Measurements from ENCODE around the gene NRG3. TPM values are rescaled to one million over a fixed set of nuclear protein-coding genes. Genes with fewer than 3 reads are reported as not detected.

NRG3 gene
- total and polyA plus RNA-seq, 5 donors from 2014 or later, result not detected

GRCh38 chr10:82882722-82883121 is 1007.7 kb downstream of the NRG3 start:
- no peak overlapping the region for H3K27ac ChIP-seq (ENCODE audit: insufficient read depth, low read length, poor library complexity, severe bottlenecking)
- H3K27ac Mint-ChIP-seq, result no peak overlapping the region
- H3K9me3 ChIP-seq (ENCODE audit: control insufficient read depth in 2 of 2, low read length in 2 of 2), result no peaks in the 10 kb centered on the region
- H3K36me3 Mint-ChIP-seq, result no peaks in the 10 kb centered on the region
- no peaks in the 10 kb centered on the region for H3K36me3 ChIP-seq (ENCODE audit: control insufficient read depth, insufficient read depth, low read length)
- peaks cover 1 to 19% (median 5%) of the 10 kb centered on the region in 7 donors for H3K9me3 Mint-ChIP-seq
- no peaks in the 10 kb centered on the region for H3K4me1 ChIP-seq (ENCODE audit: control insufficient read depth, insufficient read depth, low read length, poor library complexity, severe bottlenecking)
- no peak overlapping the region for H3K4me3 Mint-ChIP-seq
- no peaks in the 10 kb centered on the region for H3K4me1 Mint-ChIP-seq
- H3K4me3 ChIP-seq (ENCODE audit: low read depth, low read length), result no peak overlapping the region
- ATAC-seq (ENCODE audit: low read depth in 2 of 2), result no peak
- no peak for DNase-seq
- no peaks in the 10 kb centered on the region for H3K27me3 ChIP-seq (ENCODE audit: control insufficient read depth, insufficient read depth, low read length)
- no peaks in the 10 kb centered on the region for H3K27me3 Mint-ChIP-seq

DNA sequence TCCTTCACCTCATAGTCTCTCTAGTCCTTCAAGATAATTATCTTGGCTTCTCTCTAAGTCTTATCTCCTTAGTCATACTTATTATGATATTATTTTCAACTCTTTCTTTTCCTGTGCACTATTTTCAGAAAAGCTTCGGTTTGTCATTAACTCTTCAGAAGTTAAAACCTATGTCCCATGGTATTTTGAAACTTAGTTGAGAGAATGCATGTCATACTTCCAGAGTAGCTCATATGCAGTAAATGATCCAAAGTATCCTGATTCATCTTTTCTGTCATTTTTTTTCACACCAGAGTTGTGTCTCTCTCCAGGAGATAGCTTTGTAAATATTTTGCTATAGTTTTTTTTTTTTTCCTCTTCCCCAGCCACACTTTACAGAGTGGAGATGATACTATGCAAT is 1008.6 kb downstream of the NRG3 start:
- no peaks in the 10 kb centered on the region for H3K9me3 ChIP-seq (ENCODE audit: control insufficient read depth in 2 of 2, low read length in 2 of 2)
- Mint-ChIP-seq H3K9me3 (peaks cover 1 to 17% (median 3%) of the 10 kb centered on the region in 7 donors), H3K27me3 (no peaks in the 10 kb centered on the region), H3K4me3 (no peak overlapping the region), H3K4me1 (no peaks in the 10 kb centered on the region), H3K36me3 (no peaks in the 10 kb centered on the region), H3K27ac (no peak overlapping the region)
- DNase-seq (no peak), ATAC-seq (ENCODE audit: low read depth in 2 of 2) (no peak)
- H3K4me1 ChIP-seq (ENCODE audit: control insufficient read depth, insufficient read depth, low read length, poor library complexity, severe bottlenecking), result no peaks in the 10 kb centered on the region
- no peaks in the 10 kb centered on the region for H3K27me3 ChIP-seq (ENCODE audit: control insufficient read depth, insufficient read depth, low read length)
- no peak overlapping the region for H3K4me3 ChIP-seq (ENCODE audit: low read depth, low read length)
- no peaks in the 10 kb centered on the region for H3K36me3 ChIP-seq (ENCODE audit: control insufficient read depth, insufficient read depth, low read length)
- no peak overlapping the region for H3K27ac ChIP-seq (ENCODE audit: insufficient read depth, low read length, poor library complexity, severe bottlenecking)

DNA sequence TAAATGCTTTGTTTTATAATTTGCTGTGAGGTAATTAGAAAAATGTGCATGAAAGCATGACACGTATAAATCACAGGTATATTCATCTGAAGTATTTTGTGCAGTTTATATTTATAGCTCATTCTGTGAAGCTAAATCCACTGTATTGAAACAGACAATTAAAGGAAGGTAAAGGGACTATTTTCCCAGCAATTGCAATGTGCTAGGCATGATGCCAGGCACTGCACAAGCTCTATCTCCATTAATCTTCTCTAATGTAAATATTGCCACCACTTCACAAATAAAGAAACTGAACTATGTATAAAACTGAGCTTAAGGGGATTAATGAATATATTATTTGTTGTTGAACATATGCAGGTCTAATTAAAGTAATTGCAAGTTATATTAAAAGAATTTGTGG is 1012.5 kb downstream of the NRG3 start:
- H3K27me3 ChIP-seq (ENCODE audit: control insufficient read depth, insufficient read depth, low read length), result no peaks in the 10 kb centered on the region
- H3K27ac Mint-ChIP-seq, result no peak overlapping the region
- H3K36me3 Mint-ChIP-seq, result no peaks in the 10 kb centered on the region
- DNase-seq (no peak), ATAC-seq (ENCODE audit: low read depth in 2 of 2) (no peak)
- no peaks in the 10 kb centered on the region for H3K4me1 ChIP-seq (ENCODE audit: control insufficient read depth, insufficient read depth, low read length, poor library complexity, severe bottlenecking)
- H3K9me3 ChIP-seq (ENCODE audit: control insufficient read depth in 2 of 2, low read length in 2 of 2), result no peaks in the 10 kb centered on the region
- no peak overlapping the region for H3K27ac ChIP-seq (ENCODE audit: insufficient read depth, low read length, poor library complexity, severe bottlenecking)
- no peak overlapping the region for H3K4me3 ChIP-seq (ENCODE audit: low read depth, low read length)
- H3K4me3 Mint-ChIP-seq, result no peak overlapping the region
- peaks cover 0 to 12% (median 2%) of the 10 kb centered on the region in 7 donors for H3K9me3 Mint-ChIP-seq
- H3K4me1 Mint-ChIP-seq, result no peaks in the 10 kb centered on the region
- H3K36me3 ChIP-seq (ENCODE audit: control insufficient read depth, insufficient read depth, low read length), result no peaks in the 10 kb centered on the region
- H3K27me3 Mint-ChIP-seq, result no peaks in the 10 kb centered on the region

DNA sequence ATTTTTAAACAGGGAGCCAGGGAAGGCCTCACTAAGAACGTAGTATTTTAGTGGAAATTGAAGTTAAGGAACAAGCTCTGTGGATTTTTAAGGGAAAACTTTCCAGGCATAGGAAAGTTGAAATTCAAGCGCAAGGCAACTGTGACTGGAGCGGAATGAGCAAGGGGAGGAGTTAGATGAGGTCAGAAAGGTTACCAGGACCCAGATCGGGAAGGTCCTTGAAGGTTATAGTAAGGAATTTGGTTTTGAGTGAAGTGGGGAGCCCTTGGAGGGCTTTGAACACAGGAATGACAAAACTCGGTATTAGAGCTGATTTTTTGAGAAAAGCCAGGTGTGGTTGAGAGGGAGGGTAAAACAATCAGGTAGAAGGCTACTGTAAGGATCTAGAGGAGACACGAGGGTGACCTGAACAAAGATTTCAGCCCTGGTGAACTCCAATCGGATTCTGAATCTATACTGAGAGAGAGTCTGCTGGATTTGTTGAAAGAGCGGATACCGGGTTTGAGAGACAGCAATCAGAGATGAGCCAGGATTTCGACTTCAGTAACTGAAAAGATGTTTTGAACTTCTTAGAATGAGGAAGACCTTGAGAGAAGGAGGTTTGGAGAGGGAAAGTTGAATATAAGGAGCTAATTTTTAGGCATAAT is 1013.9 kb downstream of the NRG3 start:
- Mint-ChIP-seq H3K27me3 (no peaks in the 10 kb centered on the region), H3K27ac (peak overlapping the region in 1 of 3 donors; percentile 53), H3K9me3 (peaks cover 0 to 12% (median 2%) of the 10 kb centered on the region in 7 donors), H3K4me3 (no peak overlapping the region), H3K36me3 (no peaks in the 10 kb centered on the region), H3K4me1 (no peaks in the 10 kb centered on the region)
- Histone ChIP-seq H3K27ac (ENCODE audit: insufficient read depth, low read length, poor library complexity, severe bottlenecking) (no peak overlapping the region), H3K4me1 (ENCODE audit: control insufficient read depth, insufficient read depth, low read length, poor library complexity, severe bottlenecking) (no peaks in the 10 kb centered on the region), H3K4me3 (ENCODE audit: low read depth, low read length) (no peak overlapping the region), H3K27me3 (ENCODE audit: control insufficient read depth, insufficient read depth, low read length) (no peaks in the 10 kb centered on the region), H3K9me3 (ENCODE audit: control insufficient read depth in 2 of 2, low read length in 2 of 2) (no peaks in the 10 kb centered on the region), H3K36me3 (ENCODE audit: control insufficient read depth, insufficient read depth, low read length) (no peaks in the 10 kb centered on the region)
- no peak for DNase-seq
- ATAC-seq (ENCODE audit: low read depth in 2 of 2), result no peak

DNA sequence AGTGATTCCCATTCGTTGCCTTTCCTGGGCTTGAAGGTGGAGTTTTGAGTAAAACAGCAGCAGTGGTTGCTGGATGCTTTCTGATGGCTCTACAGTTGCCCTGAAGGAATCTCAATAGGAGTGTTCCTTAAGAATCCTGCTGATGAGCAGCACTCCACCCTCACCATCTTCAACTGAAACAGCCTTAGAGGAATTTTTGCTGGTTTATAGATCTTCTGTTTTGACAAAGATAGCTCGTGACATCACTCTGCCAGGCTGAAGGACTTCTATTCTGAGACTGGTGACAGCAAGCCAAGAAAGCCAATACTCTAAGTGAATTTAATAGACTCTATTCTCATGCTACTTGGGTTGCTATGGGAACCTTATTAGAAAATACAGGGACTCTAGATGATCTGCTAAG is 1014.7 kb downstream of the NRG3 start:
- Histone ChIP-seq H3K4me1 (ENCODE audit: control insufficient read depth, insufficient read depth, low read length, poor library complexity, severe bottlenecking) (no peaks in the 10 kb centered on the region), H3K9me3 (ENCODE audit: control insufficient read depth in 2 of 2, low read length in 2 of 2) (no peaks in the 10 kb centered on the region), H3K4me3 (ENCODE audit: low read depth, low read length) (no peak overlapping the region), H3K36me3 (ENCODE audit: control insufficient read depth, insufficient read depth, low read length) (no peaks in the 10 kb centered on the region), H3K27me3 (ENCODE audit: control insufficient read depth, insufficient read depth, low read length) (no peaks in the 10 kb centered on the region), H3K27ac (ENCODE audit: insufficient read depth, low read length, poor library complexity, severe bottlenecking) (no peak overlapping the region)
- no peak overlapping the region for H3K27ac Mint-ChIP-seq
- H3K9me3 Mint-ChIP-seq, result peaks cover 0 to 12% (median 2%) of the 10 kb centered on the region in 7 donors
- no peaks in the 10 kb centered on the region for H3K36me3 Mint-ChIP-seq
- no peaks in the 10 kb centered on the region for H3K4me1 Mint-ChIP-seq
- DNase-seq (no peak), ATAC-seq (ENCODE audit: low read depth in 2 of 2) (no peak)
- H3K27me3 Mint-ChIP-seq, result no peaks in the 10 kb centered on the region
- H3K4me3 Mint-ChIP-seq, result no peak overlapping the region

DNA sequence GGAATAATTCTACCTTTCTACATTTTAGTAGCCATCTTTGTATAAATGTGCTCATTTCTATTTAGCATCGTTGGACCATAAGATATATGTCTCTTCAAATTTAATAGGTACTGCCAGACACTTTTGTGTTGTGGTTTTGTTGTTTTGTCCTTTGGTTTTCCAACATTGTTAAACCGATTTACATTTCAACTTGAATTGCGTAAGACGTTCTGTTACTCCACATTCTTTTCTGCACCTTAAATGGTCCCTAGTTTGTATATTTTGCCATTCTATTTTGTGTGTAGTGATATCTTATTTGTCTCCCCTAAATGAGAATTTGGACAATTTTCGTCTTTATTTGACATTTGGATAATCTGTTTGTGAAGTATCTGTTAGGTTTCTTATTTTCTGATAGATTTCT is 1015.6 kb downstream of the NRG3 start:
- Histone ChIP-seq H3K27ac (ENCODE audit: insufficient read depth, low read length, poor library complexity, severe bottlenecking) (no peak overlapping the region), H3K4me1 (ENCODE audit: control insufficient read depth, insufficient read depth, low read length, poor library complexity, severe bottlenecking) (no peaks in the 10 kb centered on the region), H3K27me3 (ENCODE audit: control insufficient read depth, insufficient read depth, low read length) (no peaks in the 10 kb centered on the region), H3K9me3 (ENCODE audit: control insufficient read depth in 2 of 2, low read length in 2 of 2) (no peaks in the 10 kb centered on the region), H3K4me3 (ENCODE audit: low read depth, low read length) (no peak overlapping the region), H3K36me3 (ENCODE audit: control insufficient read depth, insufficient read depth, low read length) (no peaks in the 10 kb centered on the region)
- ATAC-seq (ENCODE audit: low read depth in 2 of 2), result no peak
- Mint-ChIP-seq H3K27me3 (no peaks in the 10 kb centered on the region), H3K36me3 (no peaks in the 10 kb centered on the region), H3K4me1 (no peaks in the 10 kb centered on the region), H3K27ac (no peak overlapping the region), H3K4me3 (no peak overlapping the region), H3K9me3 (peaks cover 0 to 15% (median 5%) of the 10 kb centered on the region in 7 donors)
- no peak for DNase-seq

GRCh38 chr10:82908096-82908495 is 1033.1 kb downstream of the NRG3 start:
- Histone ChIP-seq H3K9me3 (ENCODE audit: control insufficient read depth in 2 of 2, low read length in 2 of 2) (no peaks in the 10 kb centered on the region), H3K36me3 (ENCODE audit: control insufficient read depth, insufficient read depth, low read length) (no peaks in the 10 kb centered on the region), H3K27me3 (ENCODE audit: control insufficient read depth, insufficient read depth, low read length) (no peaks in the 10 kb centered on the region), H3K4me3 (ENCODE audit: low read depth, low read length) (no peak overlapping the region), H3K4me1 (ENCODE audit: control insufficient read depth, insufficient read depth, low read length, poor library complexity, severe bottlenecking) (no peaks in the 10 kb centered on the region), H3K27ac (ENCODE audit: insufficient read depth, low read length, poor library complexity, severe bottlenecking) (no peak overlapping the region)
- Mint-ChIP-seq H3K27me3 (no peaks in the 10 kb centered on the region), H3K4me3 (no peak overlapping the region), H3K36me3 (no peaks in the 10 kb centered on the region), H3K9me3 (peaks cover 0 to 9% (median 3%) of the 10 kb centered on the region in 7 donors), H3K4me1 (no peaks in the 10 kb centered on the region), H3K27ac (no peak overlapping the region)
- DNase-seq, result no peak
- no peak for ATAC-seq (ENCODE audit: low read depth in 2 of 2)

DNA sequence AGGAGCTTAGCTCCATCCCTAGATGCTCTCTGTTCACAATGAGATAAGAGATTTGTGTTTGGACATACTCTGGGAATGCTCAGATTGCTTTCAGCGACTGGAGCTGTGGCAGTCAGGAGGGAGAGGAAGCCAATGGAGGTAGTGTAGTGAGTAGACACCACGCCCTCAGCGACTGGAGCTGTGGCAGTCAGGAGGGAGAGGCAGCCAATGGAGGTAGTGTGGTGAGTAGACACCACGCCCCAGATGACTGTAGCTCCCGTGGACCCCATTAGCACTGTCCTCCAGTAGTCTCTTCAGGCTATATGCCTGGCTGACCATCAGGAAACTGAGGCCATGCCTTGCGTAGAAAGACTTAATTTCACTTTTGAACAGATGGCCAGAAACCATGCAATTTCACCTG is 1033.8 kb downstream of the NRG3 start:
- no peak overlapping the region for H3K4me3 Mint-ChIP-seq
- Histone ChIP-seq H3K27me3 (ENCODE audit: control insufficient read depth, insufficient read depth, low read length) (no peaks in the 10 kb centered on the region), H3K9me3 (ENCODE audit: control insufficient read depth in 2 of 2, low read length in 2 of 2) (no peaks in the 10 kb centered on the region), H3K36me3 (ENCODE audit: control insufficient read depth, insufficient read depth, low read length) (no peaks in the 10 kb centered on the region), H3K4me3 (ENCODE audit: low read depth, low read length) (no peak overlapping the region), H3K4me1 (ENCODE audit: control insufficient read depth, insufficient read depth, low read length, poor library complexity, severe bottlenecking) (no peaks in the 10 kb centered on the region), H3K27ac (ENCODE audit: insufficient read depth, low read length, poor library complexity, severe bottlenecking) (no peak overlapping the region)
- H3K9me3 Mint-ChIP-seq, result peaks cover 0 to 9% (median 1%) of the 10 kb centered on the region in 7 donors
- no peaks in the 10 kb centered on the region for H3K27me3 Mint-ChIP-seq
- ATAC-seq (ENCODE audit: low read depth in 2 of 2), result no peak
- H3K36me3 Mint-ChIP-seq, result no peaks in the 10 kb centered on the region
- H3K27ac Mint-ChIP-seq, result no peak overlapping the region
- no peak for DNase-seq
- no peaks in the 10 kb centered on the region for H3K4me1 Mint-ChIP-seq
